Stimulated activated CD4-positive, alpha-beta T cell treated with anti-CD3 and anti-CD28 coated beads, TNF-alpha, amount 100 ng/mL, for 48 hours (primary cell): ENCODE results near the gene SYNM.
"Not testable (repeated sequence)": the region's sequence is repeated elsewhere in the genome, so short reads cannot be mapped to it uniquely, and the experiment has no call there.

Experiments
- DNase-seq, 3 donors: peaks; one replicate each; pipeline ENCODE4 v3.0.0-alpha.2; 2020; ENCODE audit warnings: low read depth in 3 of 3

Gene SYNM

GRCh38 chr15:99104788-99105513 is at the start of gene SYNM:
Gene SYNM (plus strand): TSS chr15:99105080. CDS start chr15:99105200, 120 bp downstream.
- DNase-seq, result peak in 1 of 3 donors; percentile 47

GRCh38 chr15:99055555-99056134 is 49.2 kb upstream of the SYNM start:
- no peak for DNase-seq

GRCh38 chr15:99057020-99057419 is 47.9 kb upstream of the SYNM start:
- no peak for DNase-seq

- DNase-seq, result no peak
These were observed 47.0 kb upstream of the SYNM start for GRCh38 chr15:99057697-99058420.

GRCh38 chr15:99058421-99058870 is 46.4 kb upstream of the SYNM start:
- no peak for DNase-seq

GRCh38 chr15:99059010-99059981 is 45.6 kb upstream of the SYNM start:
- peak in 2 of 3 donors; percentile 7 to 28 for DNase-seq

GRCh38 chr15:99060186-99060585 is 44.7 kb upstream of the SYNM start:
- DNase-seq, result not testable (repeated sequence)

GRCh38 chr15:99062226-99062625 is 42.7 kb upstream of the SYNM start:
- no peak for DNase-seq

GRCh38 chr15:99068186-99068585 is 36.7 kb upstream of the SYNM start:
- DNase-seq, result no peak

- DNase-seq, result no peak
These were observed 34.7 kb upstream of the SYNM start for GRCh38 chr15:99070208-99070607.

- DNase-seq, result no peak
These were observed 33.7 kb upstream of the SYNM start for GRCh38 chr15:99071091-99071680.

- no peak for DNase-seq
These were observed 31.7 kb upstream of the SYNM start for GRCh38 chr15:99073008-99073717.

- no peak for DNase-seq
These were observed 30.4 kb upstream of the SYNM start for GRCh38 chr15:99074446-99074845.

GRCh38 chr15:99075059-99075652 is 29.7 kb upstream of the SYNM start:
- DNase-seq, result not testable (repeated sequence)

- DNase-seq, result no peak
These were observed 28.8 kb upstream of the SYNM start for GRCh38 chr15:99076109-99076508.

- DNase-seq, result peak in 2 of 3 donors; percentile 21 to 25
These were observed 28.1 kb upstream of the SYNM start for GRCh38 chr15:99076555-99077308.

- DNase-seq, result no peak
These were observed 22.1 kb upstream of the SYNM start for GRCh38 chr15:99082798-99083197.

GRCh38 chr15:99084965-99085364 is 19.9 kb upstream of the SYNM start:
- no peak for DNase-seq
